ENCODE measurements around the gene ZSCAN5C. TPM values are rescaled to one million over a fixed set of nuclear protein-coding genes. Genes with fewer than 3 reads are reported as not detected.
"Not testable (repeated sequence)": the region's sequence is repeated elsewhere in the genome, so short reads cannot be mapped to it uniquely, and the experiment has no call there.

ZSCAN5C gene
- total and polyA plus RNA-seq, 2 donors (not counting 1 experiment from before 2014, with no cell fraction given), result not detected

DNA sequence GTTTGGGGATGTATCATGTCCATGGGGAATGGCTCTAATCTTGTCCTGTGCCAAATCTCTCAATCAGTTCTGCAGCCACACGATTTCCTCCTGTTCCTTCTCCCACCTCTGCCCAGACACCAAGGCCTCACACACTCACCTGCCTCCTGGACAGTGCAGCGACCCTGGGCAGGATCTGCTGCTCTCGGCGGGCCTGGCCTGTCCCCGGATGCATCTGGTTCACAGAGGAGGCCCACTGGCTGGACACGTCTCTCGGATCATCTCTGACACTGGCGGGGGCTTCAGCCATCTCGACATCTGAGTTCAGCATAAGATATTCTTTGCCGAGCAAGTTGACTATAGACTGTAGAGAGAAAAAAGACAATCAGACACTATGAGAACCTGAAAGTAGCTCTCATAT is 10.4 kb upstream of the ZSCAN5C start:
- H3K4me3 ChIP-seq (ENCODE audit: control extremely low read depth in 1 of 5, extremely low read depth in 1 of 5, insufficient read depth in 1 of 5, low read depth in 2 of 5, low read length in 4 of 5), result no peak overlapping the region
- H2AFZ ChIP-seq (ENCODE audit: insufficient read depth, low read depth, low read length, poor library complexity, severe bottlenecking), result no peak overlapping the region
- Mint-ChIP-seq H3K27ac (no peak overlapping the region), H3K4me3 (no peak overlapping the region), H3K27me3 (peaks cover 12% of the 10 kb centered on the region), H3K9me3 (ENCODE audit: insufficient read depth) (no peaks in the 10 kb centered on the region), H3K4me1 (no peaks in the 10 kb centered on the region)
- POLR2A ChIA-PET, result no interaction called here
- intact Hi-C loops (cut with micrococcal nuclease), result no loop called here
- TF ChIP-seq, protein P1, sequence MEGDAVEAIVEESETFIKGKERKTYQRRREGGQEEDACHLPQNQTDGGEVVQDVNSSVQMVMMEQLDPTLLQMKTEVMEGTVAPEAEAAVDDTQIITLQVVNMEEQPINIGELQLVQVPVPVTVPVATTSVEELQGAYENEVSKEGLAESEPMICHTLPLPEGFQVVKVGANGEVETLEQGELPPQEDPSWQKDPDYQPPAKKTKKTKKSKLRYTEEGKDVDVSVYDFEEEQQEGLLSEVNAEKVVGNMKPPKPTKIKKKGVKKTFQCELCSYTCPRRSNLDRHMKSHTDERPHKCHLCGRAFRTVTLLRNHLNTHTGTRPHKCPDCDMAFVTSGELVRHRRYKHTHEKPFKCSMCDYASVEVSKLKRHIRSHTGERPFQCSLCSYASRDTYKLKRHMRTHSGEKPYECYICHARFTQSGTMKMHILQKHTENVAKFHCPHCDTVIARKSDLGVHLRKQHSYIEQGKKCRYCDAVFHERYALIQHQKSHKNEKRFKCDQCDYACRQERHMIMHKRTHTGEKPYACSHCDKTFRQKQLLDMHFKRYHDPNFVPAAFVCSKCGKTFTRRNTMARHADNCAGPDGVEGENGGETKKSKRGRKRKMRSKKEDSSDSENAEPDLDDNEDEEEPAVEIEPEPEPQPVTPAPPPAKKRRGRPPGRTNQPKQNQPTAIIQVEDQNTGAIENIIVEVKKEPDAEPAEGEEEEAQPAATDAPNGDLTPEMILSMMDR (IDR thresholded peaks at IDR 0.05), result no peak
- no peak for TF ChIP-seq EZH2 (IDR thresholded peaks at IDR 0.05; ENCODE audit: borderline replicate concordance, insufficient read depth, low read depth, low read length, poor library complexity, severe bottlenecking)
- no peaks in the 10 kb centered on the region for H3K4me1 ChIP-seq (ENCODE audit: control insufficient read depth in 2 of 2, insufficient read depth in 2 of 2, low read length in 2 of 2)
- no peaks in the 10 kb centered on the region for H3K79me2 ChIP-seq (ENCODE audit: control insufficient read depth, insufficient read depth, low read length)
- no peak overlapping the region for H3K4me2 ChIP-seq (replicated peaks; ENCODE audit: low read depth, low read length, poor library complexity, severe bottlenecking)
- H3K9me3 ChIP-seq (ENCODE audit: control extremely low read depth in 1 of 3, control insufficient read depth in 2 of 3, insufficient read depth in 1 of 3, low read length in 2 of 3), result no peaks in the 10 kb centered on the region
- 89% methylated on average over 8 of the region's 10 CpGs for WGBS (ENCODE audit: insufficient coverage)
- no peak for DNase-seq
- no peak overlapping the region for H3K27ac ChIP-seq (ENCODE audit: low read length in 2 of 2)
- no peak overlapping the region for H3K9ac ChIP-seq (ENCODE audit: low read length)
- no peak for ATAC-seq (ENCODE audit: low read depth)
- CTCF ChIA-PET, result no interaction called here
- no peaks in the 10 kb centered on the region for H3K36me3 ChIP-seq (replicated peaks in 1 of 2; ENCODE audit: control extremely low read depth in 1 of 2, control insufficient read depth in 1 of 2, extremely low read depth in 1 of 2, insufficient read depth in 2 of 2, low read length in 1 of 2)
- H4K20me1 ChIP-seq (ENCODE audit: control insufficient read depth, insufficient read depth, low read length, poor library complexity, severe bottlenecking), result no peaks in the 10 kb centered on the region
- H3K27me3 ChIP-seq (replicated peaks in 1 of 4; ENCODE audit: control extremely low read depth in 1 of 4, control insufficient read depth in 3 of 4, insufficient read depth in 4 of 4, low read length in 3 of 4), result peaks cover 0 to 3% (median 0%) of the 10 kb centered on the region in 4 experiments

DNA sequence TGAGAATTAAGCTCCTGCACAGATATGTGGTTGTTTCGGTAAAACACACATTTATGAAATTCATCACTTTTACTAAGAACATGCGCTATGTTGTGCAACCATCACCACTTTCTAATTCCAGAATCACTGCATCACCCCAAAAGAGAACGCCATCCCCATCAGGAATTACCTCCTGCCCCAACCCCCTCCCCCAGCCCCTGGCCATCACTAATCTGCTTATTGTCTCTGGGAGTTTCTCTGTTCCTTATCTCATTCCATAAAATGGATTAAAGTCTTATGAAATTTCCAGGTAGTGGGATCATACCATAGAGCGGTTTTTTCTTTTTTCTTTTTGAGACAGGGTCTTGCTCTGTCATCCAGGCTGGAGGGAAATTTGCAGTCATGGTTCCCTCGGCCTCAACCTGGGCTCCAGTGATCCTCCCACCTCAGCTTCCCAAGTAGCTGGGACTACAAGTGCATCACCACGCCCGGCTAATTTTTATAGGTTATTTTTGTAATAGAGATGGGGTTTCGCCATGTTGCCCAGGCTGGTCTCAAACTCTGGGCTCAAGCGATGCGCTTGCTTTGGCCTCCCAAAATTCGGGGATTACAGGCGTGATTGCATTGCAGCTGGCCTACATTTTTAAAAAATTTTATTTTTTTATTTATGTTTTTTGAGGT is 8.0 kb upstream of the ZSCAN5C start:
- Mint-ChIP-seq H3K27ac (no peak overlapping the region), H3K9me3 (ENCODE audit: insufficient read depth) (no peaks in the 10 kb centered on the region), H3K4me3 (no peak overlapping the region), H3K27me3 (peaks cover 8% of the 10 kb centered on the region), H3K4me1 (no peaks in the 10 kb centered on the region)
- no peak overlapping the region for H3K27ac ChIP-seq (ENCODE audit: low read length in 2 of 2)
- intact Hi-C loops (cut with micrococcal nuclease), result no loop called here
- CTCF ChIA-PET, result interaction anchor here (0.7 to 1.2 kb wide), 3 partner anchors 62 to 128 kb away, joined by 3 to 5 read pairs (median 3); no protein-coding TSS in a partner anchor
- ATAC-seq (ENCODE audit: low read depth), result no peak
- POLR2A ChIA-PET, result no interaction called here
- H3K9ac ChIP-seq (ENCODE audit: low read length), result no peak overlapping the region
- peaks cover 0 to 3% (median 0%) of the 10 kb centered on the region in 4 experiments for H3K27me3 ChIP-seq (replicated peaks in 1 of 4; ENCODE audit: control extremely low read depth in 1 of 4, control insufficient read depth in 3 of 4, insufficient read depth in 4 of 4, low read length in 3 of 4)
- no peaks in the 10 kb centered on the region for H3K36me3 ChIP-seq (replicated peaks in 1 of 2; ENCODE audit: control extremely low read depth in 1 of 2, control insufficient read depth in 1 of 2, extremely low read depth in 1 of 2, insufficient read depth in 2 of 2, low read length in 1 of 2)
- no peak overlapping the region for H3K4me3 ChIP-seq (ENCODE audit: control extremely low read depth in 1 of 5, extremely low read depth in 1 of 5, insufficient read depth in 1 of 5, low read depth in 2 of 5, low read length in 4 of 5)
- no peaks in the 10 kb centered on the region for H3K4me1 ChIP-seq (ENCODE audit: control insufficient read depth in 2 of 2, insufficient read depth in 2 of 2, low read length in 2 of 2)
- H3K4me2 ChIP-seq (replicated peaks; ENCODE audit: low read depth, low read length, poor library complexity, severe bottlenecking), result no peak overlapping the region
- no peaks in the 10 kb centered on the region for H3K79me2 ChIP-seq (ENCODE audit: control insufficient read depth, insufficient read depth, low read length)
- no peak overlapping the region for H2AFZ ChIP-seq (ENCODE audit: insufficient read depth, low read depth, low read length, poor library complexity, severe bottlenecking)
- WGBS (ENCODE audit: insufficient coverage), result 93% methylated on average over 5 of the region's 12 CpGs
- no peaks in the 10 kb centered on the region for H3K9me3 ChIP-seq (ENCODE audit: control extremely low read depth in 1 of 3, control insufficient read depth in 2 of 3, insufficient read depth in 1 of 3, low read length in 2 of 3)
- DNase-seq, result no peak
- TF ChIP-seq EZH2 (IDR thresholded peaks at IDR 0.05; ENCODE audit: borderline replicate concordance, insufficient read depth, low read depth, low read length, poor library complexity, severe bottlenecking), result no peak
- TF ChIP-seq, protein P1 (IDR thresholded peaks at IDR 0.05), result no peak
- no peaks in the 10 kb centered on the region for H4K20me1 ChIP-seq (ENCODE audit: control insufficient read depth, insufficient read depth, low read length, poor library complexity, severe bottlenecking)

DNA sequence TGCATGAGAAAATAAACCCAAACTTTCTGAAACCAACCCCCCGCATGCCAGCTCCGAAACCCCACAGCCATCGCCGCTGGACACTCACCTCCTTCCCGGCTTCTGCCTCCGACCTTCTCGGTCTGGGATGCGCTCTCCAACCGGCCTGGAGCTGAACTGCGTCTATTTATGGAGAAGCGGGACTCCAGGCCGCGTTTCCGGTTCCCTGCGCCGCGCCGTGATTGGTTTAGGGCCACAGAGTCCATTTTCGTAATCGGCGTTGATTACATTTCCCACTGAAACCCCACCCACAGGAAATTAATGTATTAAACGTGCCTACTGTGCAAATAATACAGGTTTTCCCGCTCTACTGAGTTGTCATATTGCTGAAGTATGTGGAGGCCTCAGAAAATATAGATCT is 4.4 kb upstream of the ZSCAN5C start, which contains the start of gene ZSCAN5B:
Gene ZSCAN5B (minus strand): TSS at position 138 of the 400 bp plus-strand sequence. CDS start 4,731 bp downstream, outside the sequence.
- H3K9ac ChIP-seq (ENCODE audit: low read length); H3K36me3 ChIP-seq (replicated peaks in 1 of 2; ENCODE audit: control extremely low read depth in 1 of 2, control insufficient read depth in 1 of 2, extremely low read depth in 1 of 2, insufficient read depth in 2 of 2, low read length in 1 of 2); CTCF ChIA-PET; H3K9me3 Mint-ChIP-seq (ENCODE audit: insufficient read depth); H3K4me1 ChIP-seq (ENCODE audit: control insufficient read depth in 2 of 2, insufficient read depth in 2 of 2, low read length in 2 of 2); H3K4me3 Mint-ChIP-seq; H4K20me1 ChIP-seq (ENCODE audit: control insufficient read depth, insufficient read depth, low read length, poor library complexity, severe bottlenecking); H3K4me3 ChIP-seq (ENCODE audit: control extremely low read depth in 1 of 5, extremely low read depth in 1 of 5, insufficient read depth in 1 of 5, low read depth in 2 of 5, low read length in 4 of 5); H3K27me3 ChIP-seq (replicated peaks in 1 of 4; ENCODE audit: control extremely low read depth in 1 of 4, control insufficient read depth in 3 of 4, insufficient read depth in 4 of 4, low read length in 3 of 4); H3K9me3 ChIP-seq (ENCODE audit: control extremely low read depth in 1 of 3, control insufficient read depth in 2 of 3, insufficient read depth in 1 of 3, low read length in 2 of 3); H3K27ac Mint-ChIP-seq; DNase-seq; intact Hi-C loops (cut with micrococcal nuclease); H3K4me1 Mint-ChIP-seq; H2AFZ ChIP-seq (ENCODE audit: insufficient read depth, low read depth, low read length, poor library complexity, severe bottlenecking); H3K79me2 ChIP-seq (ENCODE audit: control insufficient read depth, insufficient read depth, low read length); POLR2A ChIA-PET; H3K4me2 ChIP-seq (replicated peaks; ENCODE audit: low read depth, low read length, poor library complexity, severe bottlenecking); H3K27ac ChIP-seq (ENCODE audit: low read length in 2 of 2); ATAC-seq (ENCODE audit: low read depth): not testable (repeated sequence)
- peaks cover 15% of the 10 kb centered on the region for H3K27me3 Mint-ChIP-seq
- 92% methylated on average over 9 of the region's 23 CpGs for WGBS (ENCODE audit: insufficient coverage)

All from B cell (primary cell).